GM12874 (cell line): Measurements from ENCODE around the gene GVQW3.

ENCODE experiments used
- TF ChIP-seq, protein P1 (sequence below): IDR thresholded peaks from 2 replicates; pipeline ENCODE4 v1.5.1; 2011; ENCODE audit warnings: low read depth, mild to moderate bottlenecking, control low read depth, low read length, moderate library complexity; ENCODE audit not compliant: insufficient read depth

The GVQW3 gene

DNA sequence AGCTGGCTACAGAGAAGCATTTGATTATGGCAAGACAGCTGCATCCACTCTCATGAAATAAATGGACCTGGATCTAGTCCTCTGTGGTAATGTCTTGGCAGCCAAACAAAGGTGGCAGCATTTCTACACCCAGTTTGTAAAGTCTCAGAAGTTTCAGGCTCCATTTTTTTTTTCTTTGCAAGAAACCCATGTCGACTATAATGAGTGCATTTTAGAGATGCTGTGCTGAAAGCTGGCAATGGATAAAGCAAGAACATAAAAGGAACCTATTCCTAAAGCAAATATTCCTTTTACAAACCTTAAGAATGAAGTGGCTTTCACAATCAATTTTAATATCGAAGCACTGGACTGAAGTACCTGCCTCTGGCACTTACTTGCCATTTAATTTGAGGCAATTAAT lies 33.7 kb upstream of the GVQW3 start:
- TF ChIP-seq, protein P1, sequence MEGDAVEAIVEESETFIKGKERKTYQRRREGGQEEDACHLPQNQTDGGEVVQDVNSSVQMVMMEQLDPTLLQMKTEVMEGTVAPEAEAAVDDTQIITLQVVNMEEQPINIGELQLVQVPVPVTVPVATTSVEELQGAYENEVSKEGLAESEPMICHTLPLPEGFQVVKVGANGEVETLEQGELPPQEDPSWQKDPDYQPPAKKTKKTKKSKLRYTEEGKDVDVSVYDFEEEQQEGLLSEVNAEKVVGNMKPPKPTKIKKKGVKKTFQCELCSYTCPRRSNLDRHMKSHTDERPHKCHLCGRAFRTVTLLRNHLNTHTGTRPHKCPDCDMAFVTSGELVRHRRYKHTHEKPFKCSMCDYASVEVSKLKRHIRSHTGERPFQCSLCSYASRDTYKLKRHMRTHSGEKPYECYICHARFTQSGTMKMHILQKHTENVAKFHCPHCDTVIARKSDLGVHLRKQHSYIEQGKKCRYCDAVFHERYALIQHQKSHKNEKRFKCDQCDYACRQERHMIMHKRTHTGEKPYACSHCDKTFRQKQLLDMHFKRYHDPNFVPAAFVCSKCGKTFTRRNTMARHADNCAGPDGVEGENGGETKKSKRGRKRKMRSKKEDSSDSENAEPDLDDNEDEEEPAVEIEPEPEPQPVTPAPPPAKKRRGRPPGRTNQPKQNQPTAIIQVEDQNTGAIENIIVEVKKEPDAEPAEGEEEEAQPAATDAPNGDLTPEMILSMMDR: no peak

- TF ChIP-seq, protein P1: no peak
Observed at GRCh38 chr11:76348348-76348747, 32.8 kb upstream of the GVQW3 start.

- TF ChIP-seq, protein P1: no peak
Observed at GRCh38 chr11:76355172-76355571, 26.0 kb upstream of the GVQW3 start.

DNA sequence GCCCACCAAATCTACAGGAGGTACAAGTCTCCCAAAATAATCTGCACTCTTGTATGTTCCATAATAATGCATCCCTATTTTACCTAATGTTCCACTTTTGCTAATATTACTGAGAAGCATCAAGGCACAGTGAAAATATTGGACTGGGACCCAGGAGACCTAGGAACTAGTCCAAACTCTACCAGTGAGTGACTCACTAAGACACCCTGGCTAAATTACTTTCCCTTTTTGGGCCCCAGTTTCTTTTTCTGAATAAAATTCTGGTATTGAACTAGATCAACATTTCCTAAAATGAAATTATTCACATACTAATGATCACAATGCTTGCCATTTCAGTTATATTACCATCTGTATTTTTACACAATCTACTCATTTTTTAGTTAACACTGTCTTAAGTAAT lies 19.7 kb upstream of the GVQW3 start:
- TF ChIP-seq, protein P1: no peak

DNA sequence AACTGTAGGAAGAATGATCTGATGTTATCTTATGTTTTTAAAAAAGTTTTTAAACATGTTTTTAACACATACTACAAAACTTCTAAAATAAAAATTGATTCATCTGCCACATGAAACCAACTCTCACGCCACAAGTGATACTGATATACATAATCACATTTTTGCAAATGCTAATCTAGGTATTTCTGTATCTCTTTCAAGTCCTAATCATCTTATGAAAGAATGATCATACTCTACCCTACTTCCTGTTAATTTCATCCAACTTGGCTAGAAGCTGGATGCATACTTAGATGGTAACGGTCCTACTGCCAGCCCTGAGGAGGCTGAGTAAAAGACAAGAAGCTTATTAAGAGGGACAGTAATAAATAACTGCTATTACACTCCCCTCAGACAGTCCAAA lies 19.3 kb upstream of the GVQW3 start:
- TF ChIP-seq, protein P1: no peak

DNA sequence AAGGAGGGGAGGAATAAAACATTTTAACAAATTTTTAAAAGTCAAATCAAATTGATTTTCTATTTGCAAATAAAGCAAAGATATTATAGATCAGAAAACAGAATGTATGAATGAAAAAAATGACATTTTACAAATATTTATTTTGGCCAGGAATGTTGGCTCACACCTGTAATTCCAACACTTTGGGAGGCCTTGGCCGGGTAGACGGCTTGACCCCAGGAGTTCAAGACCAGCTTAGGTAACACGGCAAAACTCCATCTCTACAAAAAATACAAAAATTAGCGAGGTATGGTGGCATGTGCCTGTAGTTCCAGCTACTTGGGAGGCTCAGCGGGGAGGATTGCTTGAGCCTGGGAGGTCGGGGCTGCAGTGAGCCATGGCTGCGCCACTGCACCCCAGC lies 18.4 kb upstream of the GVQW3 start:
- TF ChIP-seq, protein P1: no peak

DNA sequence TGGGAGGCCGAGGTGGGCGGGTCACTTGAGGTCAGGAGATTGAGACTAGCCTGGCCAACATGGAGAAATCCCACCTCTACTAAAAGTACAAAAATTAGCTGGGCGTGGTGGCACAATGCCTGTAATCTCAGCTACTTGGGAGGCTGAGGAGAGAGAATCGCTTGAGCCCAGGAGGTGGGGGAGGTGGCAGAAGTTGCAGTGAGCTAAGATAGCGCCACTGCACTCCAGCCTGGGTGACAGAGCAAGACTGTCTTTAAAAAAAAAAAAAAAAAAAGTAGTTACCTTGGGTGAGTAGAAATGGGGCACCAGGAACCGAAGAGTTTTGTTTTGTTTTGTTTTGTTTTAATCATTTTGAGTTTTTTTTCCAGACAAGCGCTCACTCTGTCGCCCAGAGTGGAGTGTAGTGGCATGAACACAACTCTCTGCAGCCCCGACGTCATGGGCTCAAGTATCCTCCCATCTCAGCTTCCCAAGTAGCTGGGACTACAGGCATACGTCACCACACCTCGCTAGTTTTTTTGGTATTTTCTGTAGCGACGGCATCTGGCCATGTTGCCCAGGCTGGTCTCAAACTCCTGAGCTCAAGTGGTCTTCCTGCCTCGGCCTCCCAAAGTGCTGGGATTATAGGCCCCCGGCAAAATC lies 16.0 kb upstream of the GVQW3 start:
- TF ChIP-seq, protein P1: no peak

- TF ChIP-seq, protein P1: no peak
Observed at GRCh38 chr11:76368490-76368889, 12.6 kb upstream of the GVQW3 start.
